Naive thymus-derived CD4-positive, alpha-beta T cell (primary cell): ENCODE measurements around the gene C1orf52. TPM values are rescaled to one million over a fixed set of nuclear protein-coding genes. Genes with fewer than 3 reads are reported as not detected.

Source experiments
- ATAC-seq: fragments of 150-1000 bp; cut with Tn5 transposase; 2 replicates; pipeline ENCODE4 v1.10.0; 2021; ENCODE audit warnings: mild to moderate bottlenecking, moderate library complexity
- CTCF ChIA-PET: fragments of 350-600 bp; sonication (Branson Sonifier 250); formaldehyde crosslinking; loops from one replicate; lab custom pipeline; 2021; ENCODE audit warnings: antibody characterized with exemption; lab: Charles Lee
- POLR2A ChIA-PET: fragments of 350-600 bp; sonication (Branson Sonifier 250); formaldehyde crosslinking; loops from one replicate; lab custom pipeline; 2021; ENCODE audit warnings: antibody characterized with exemption, inconsistent platforms; lab: Charles Lee
- DNase-seq, 9 donors: peaks; one replicate each; pipeline versions ENCODE4 v3.0.0 to v3.0.0-alpha.2; 2020 to 2022; ENCODE audit warnings: mixed read lengths in 1 of 9
- H3K27ac ChIP-seq: one replicate; pipeline ENCODE4 v1.7.0; 2013; ENCODE audit warnings: mild to moderate bottlenecking, low read depth, low read length, moderate library complexity
- H3K27me3 ChIP-seq, 2 donors: one replicate each; pipeline ENCODE4 v1.7.0; 2013; ENCODE audit warnings: low read length in 2 of 2, mild to moderate bottlenecking in 2 of 2, moderate library complexity in 2 of 2; ENCODE audit not compliant: control insufficient read depth in 2 of 2, insufficient read depth in 2 of 2
- H3K36me3 ChIP-seq, 3 experiments: 1 replicate in 2 of 3; 2 replicates in 1 of 3; pipeline ENCODE4 v1.7.0; 2013; ENCODE audit warnings: low read length in 3 of 3, mild to moderate bottlenecking in 3 of 3, moderate library complexity in 1 of 3; ENCODE audit not compliant: insufficient read depth in 3 of 3, control insufficient read depth in 2 of 3
- H3K4me1 ChIP-seq, 2 donors: one replicate each; pipeline ENCODE4 v1.7.0; 2013; ENCODE audit warnings: low read length in 2 of 2, mild to moderate bottlenecking in 2 of 2, moderate library complexity in 1 of 2; ENCODE audit not compliant: control insufficient read depth in 2 of 2, insufficient read depth in 2 of 2
- H3K4me3 ChIP-seq: 2 replicates; pipeline ENCODE4 v1.7.0; 2013; ENCODE audit warnings: mild to moderate bottlenecking, low read length
- H3K9me3 ChIP-seq, 3 experiments: 1 replicate in 2 of 3; 2 replicates in 1 of 3; pipeline ENCODE4 v1.7.0; 2013; ENCODE audit warnings: low read length in 3 of 3; ENCODE audit not compliant: control insufficient read depth in 2 of 3
- H3K27ac Mint-ChIP-seq, 9 donors: one replicate each; pipeline ENCODE4 v1.8.0; 2020 to 2022; ENCODE audit warnings: mixed read lengths in 9 of 9, mild to moderate bottlenecking in 8 of 9, moderate library complexity in 5 of 9, inconsistent platforms in 2 of 9
- H3K27me3 Mint-ChIP-seq, 5 donors: one replicate each; pipeline ENCODE4 v1.8.0; 2021 to 2022; ENCODE audit warnings: mixed read lengths in 5 of 5, mild to moderate bottlenecking in 1 of 5
- H3K36me3 Mint-ChIP-seq, 5 donors: one replicate each; pipeline ENCODE4 v1.8.0; 2020 to 2022; ENCODE audit warnings: mixed read lengths in 5 of 5, mild to moderate bottlenecking in 3 of 5, inconsistent platforms in 1 of 5
- H3K4me1 Mint-ChIP-seq, 7 donors: one replicate each; pipeline ENCODE4 v1.8.0; 2020 to 2022; ENCODE audit warnings: mixed read lengths in 7 of 7, mild to moderate bottlenecking in 3 of 7, inconsistent platforms in 1 of 7
- H3K4me3 Mint-ChIP-seq, 10 donors: one replicate each; pipeline ENCODE4 v1.8.0; 2020 to 2022; ENCODE audit warnings: mild to moderate bottlenecking in 10 of 10, mixed read lengths in 10 of 10, moderate library complexity in 6 of 10, inconsistent platforms in 2 of 10
- H3K9me3 Mint-ChIP-seq, 11 donors: one replicate each; pipeline ENCODE4 v1.8.0; 2020 to 2022; ENCODE audit warnings: mixed read lengths in 11 of 11, mild to moderate bottlenecking in 4 of 11, inconsistent platforms in 1 of 11, moderate library complexity in 1 of 11
- intact Hi-C, 2 donors: fragments of 100-400 bp; cut with micrococcal nuclease; formaldehyde crosslinking; loops; one replicate each; pipeline ENCODE4 v1.15.1; 2023
- polyA plus RNA-seq, 2 donors: library from polyadenylated mRNA; unstranded; fragments of 300-500 nt; fragmentation: Illumina TruSeq; gene quantifications; one replicate each; pipeline ENCODE4 v1.2.3, GENCODE V29; 2021
- total RNA-seq, 6 experiments: library from RNA in 5 of 6; stranded (reverse) in 5 of 6; gene quantifications; 1 replicate in 5 of 6; 2 replicates in 1 of 6; pipeline ENCODE4 v1.2.3 and lab custom pipeline; 2021 to 2026

C1orf52 gene
- total and polyA plus RNA-seq, 7 experiments from 2014 or later, result 25.7 to 55.4 (median 41.6) TPM

- Histone ChIP-seq H3K27me3 (no peaks in the 10 kb centered on the region), H3K9me3 (no peaks in the 10 kb centered on the region), H3K4me1 (peaks cover 17 to 28% of the 10 kb centered on the region in 2 donors), H3K27ac (peak within 1 kb of the TSS; percentile 97), H3K4me3 (peak within 1 kb of the TSS; percentile 89), H3K36me3 (peaks cover 0 to 9% (median 0%) of the 10 kb centered on the region in 3 experiments)
- peaks cover 0 to 21% (median 0%) of the 10 kb centered on the region in 5 donors for H3K27me3 Mint-ChIP-seq
- ATAC-seq (peak; percentile 97), DNase-seq (peak; percentile 95 to 98 (median 97))
- intact Hi-C loops, result loop anchor here (1.0 to 10.0 kb wide), 29 partner anchors 17 to 1768 kb away; partner anchors contain the start of genes C1orf52 (in 2 of the 2), CTBS (in 2 of the 2), GNG5 (in 2 of the 2) and HS2ST1 (in 2 of the 2)
- ChIA-PET POLR2A (interaction anchor here (0.5 to 5.6 kb wide), 15 partner anchors 9 to 1699 kb away, joined by 3 to 63 read pairs (median 5); partner anchors contain the start of genes C1orf52, PRKACB, SYDE2 and ZNHIT6), CTCF (interaction anchor here (0.6 to 4.0 kb wide), 8 partner anchors 12 to 768 kb away, joined by 3 to 29 read pairs (median 4); partner anchors contain the start of gene C1orf52)
- H3K4me3 Mint-ChIP-seq, result peak within 1 kb of the TSS; percentile 82 to 95 (median 90)
- peaks cover 5 to 17% (median 12%) of the 10 kb centered on the region in 5 donors for H3K36me3 Mint-ChIP-seq
- H3K4me1 Mint-ChIP-seq, result peaks cover 36 to 55% (median 47%) of the 10 kb centered on the region in 7 donors
- peak within 1 kb of the TSS; percentile 84 to 97 (median 95) for H3K27ac Mint-ChIP-seq
- H3K9me3 Mint-ChIP-seq, result no peaks in the 10 kb centered on the region
These were observed 16.9 kb upstream of the C1orf52 start, which contains the start of gene BCL10 for GRCh38 chr1:85276215-85276977. Gene BCL10, minus strand, starts transcription at chr1:85276632. Its CDS starts 280 bp downstream, at chr1:85276352.

GRCh38 chr1:85275701-85276214 lies 16.3 kb upstream of the C1orf52 start:
- H3K9me3 ChIP-seq, result no peaks in the 10 kb centered on the region
- H3K27me3 ChIP-seq, result no peaks in the 10 kb centered on the region
- DNase-seq, result peak in 8 of 9 donors; percentile 17 to 69 (median 30)
- H3K9me3 Mint-ChIP-seq, result no peaks in the 10 kb centered on the region
- peaks cover 0 to 15% (median 0%) of the 10 kb centered on the region in 3 experiments for H3K36me3 ChIP-seq
- peak overlapping the region; percentile 97 for H3K27ac ChIP-seq
- peak overlapping the region; percentile 89 for H3K4me3 ChIP-seq
- H3K4me3 Mint-ChIP-seq, result peak overlapping the region; percentile 82 to 95 (median 90)
- no peak for ATAC-seq
- ChIA-PET CTCF (interaction anchor here (1.0 to 4.0 kb wide), 5 partner anchors 14 to 331 kb away, joined by 3 to 29 read pairs (median 8); partner anchors contain the start of gene C1orf52), POLR2A (interaction anchor here (0.5 to 5.6 kb wide), 13 partner anchors 10 to 1699 kb away, joined by 3 to 63 read pairs (median 5); partner anchors contain the start of genes C1orf52, PRKACB and SYDE2)
- peaks cover 5 to 17% (median 13%) of the 10 kb centered on the region in 5 donors for H3K36me3 Mint-ChIP-seq
- peak overlapping the region; percentile 84 to 97 (median 95) for H3K27ac Mint-ChIP-seq
- intact Hi-C loops, result loop anchor here (1.0 to 10.0 kb wide), 29 partner anchors 16 to 1769 kb away; partner anchors contain the start of genes C1orf52 (in 2 of the 2), CTBS (in 2 of the 2), GNG5 (in 2 of the 2) and HS2ST1 (in 2 of the 2)
- peaks cover 42 to 61% (median 53%) of the 10 kb centered on the region in 7 donors for H3K4me1 Mint-ChIP-seq
- H3K27me3 Mint-ChIP-seq, result peaks cover 0 to 15% (median 0%) of the 10 kb centered on the region in 5 donors
- H3K4me1 ChIP-seq, result peaks cover 17 to 28% of the 10 kb centered on the region in 2 donors

GRCh38 chr1:85274969-85275453 lies 15.5 kb upstream of the C1orf52 start:
- intact Hi-C loops, result loop anchor here (5.0 to 10.0 kb wide), 15 partner anchors 228 to 1770 kb away; partner anchors contain the start of genes CTBS (in 1 of the 2), GNG5 (in 1 of the 2), HS2ST1 (in 1 of the 2) and MCOLN2 (in 1 of the 2)

GRCh38 chr1:85273397-85273796 lies 13.9 kb upstream of the C1orf52 start:
- ChIA-PET POLR2A (interaction anchor here (1.0 to 5.6 kb wide), 3 partner anchors 13 to 164 kb away, joined by 3 to 63 read pairs (median 38); partner anchors contain the start of genes C1orf52 and SYDE2), CTCF (interaction anchor here (1.0 to 1.8 kb wide), 3 partner anchors 19 to 329 kb away, joined by 3 to 5 read pairs (median 3); no protein-coding TSS in a partner anchor)
- Histone ChIP-seq H3K4me1 (peaks cover 17 to 28% of the 10 kb centered on the region in 2 donors), H3K27ac (no peak overlapping the region), H3K9me3 (no peaks in the 10 kb centered on the region), H3K36me3 (peaks cover 3 to 36% (median 8%) of the 10 kb centered on the region in 3 experiments), H3K27me3 (no peaks in the 10 kb centered on the region), H3K4me3 (no peak overlapping the region)
- Mint-ChIP-seq H3K4me3 (peak overlapping the region in 5 of 10 donors; percentile 2 to 90 (median 34)), H3K9me3 (no peaks in the 10 kb centered on the region), H3K4me1 (peaks cover 39 to 67% (median 59%) of the 10 kb centered on the region in 7 donors), H3K27ac (peak overlapping the region in 6 of 9 donors; percentile 13 to 67 (median 40)), H3K36me3 (peaks cover 14 to 29% (median 22%) of the 10 kb centered on the region in 5 donors), H3K27me3 (no peaks in the 10 kb centered on the region)
- intact Hi-C loops, result loop anchor here (10.0 kb wide), 3 partner anchors 769 to 1771 kb away; partner anchors contain the start of genes GNG5 (in 1 of the 2), SH3GLB1 (in 1 of the 2) and SPATA1 (in 1 of the 2)
- ATAC-seq, result no peak
- DNase-seq, result no peak

More at GRCh38 chr1:85274969-85275453, 15.5 kb upstream of the C1orf52 start:
- H3K36me3 Mint-ChIP-seq, result peaks cover 5 to 19% (median 13%) of the 10 kb centered on the region in 5 donors
- no peaks in the 10 kb centered on the region for H3K27me3 ChIP-seq
- no peak for ATAC-seq
- H3K36me3 ChIP-seq, result peaks cover 0 to 20% (median 0%) of the 10 kb centered on the region in 3 experiments
- peaks cover 17 to 28% of the 10 kb centered on the region in 2 donors for H3K4me1 ChIP-seq
- peak overlapping the region; percentile 97 for H3K27ac ChIP-seq
- H3K27ac Mint-ChIP-seq, result peak overlapping the region; percentile 84 to 97 (median 95)
- peaks cover 42 to 64% (median 56%) of the 10 kb centered on the region in 7 donors for H3K4me1 Mint-ChIP-seq
- peaks cover 0 to 10% (median 0%) of the 10 kb centered on the region in 5 donors for H3K27me3 Mint-ChIP-seq
- H3K9me3 Mint-ChIP-seq, result no peaks in the 10 kb centered on the region
- peak overlapping the region; percentile 82 to 95 (median 90) for H3K4me3 Mint-ChIP-seq
- peak overlapping the region; percentile 89 for H3K4me3 ChIP-seq
- H3K9me3 ChIP-seq, result no peaks in the 10 kb centered on the region
- DNase-seq, result no peak
- POLR2A ChIA-PET, result interaction anchor here (0.9 to 5.6 kb wide), 6 partner anchors 11 to 1131 kb away, joined by 3 to 63 read pairs (median 12); partner anchors contain the start of genes C1orf52, PRKACB and SYDE2
- CTCF ChIA-PET, result interaction anchor here (1.0 to 4.0 kb wide), 5 partner anchors 16 to 330 kb away, joined by 5 to 29 read pairs (median 8); partner anchors contain the start of gene C1orf52

GRCh38 chr1:85268801-85269585 lies 9.5 kb upstream of the C1orf52 start:
- H3K36me3 ChIP-seq, result peaks cover 12 to 51% (median 23%) of the 10 kb centered on the region in 3 experiments
- Mint-ChIP-seq H3K27ac (peak overlapping the region in 2 of 9 donors; percentile 14 to 58), H3K4me1 (peaks cover 23 to 48% (median 42%) of the 10 kb centered on the region in 7 donors), H3K4me3 (no peak overlapping the region), H3K27me3 (no peaks in the 10 kb centered on the region), H3K9me3 (no peaks in the 10 kb centered on the region), H3K36me3 (peaks cover 14 to 39% (median 28%) of the 10 kb centered on the region in 5 donors)
- no peaks in the 10 kb centered on the region for H3K27me3 ChIP-seq
- H3K27ac ChIP-seq, result no peak overlapping the region
- H3K9me3 ChIP-seq, result no peaks in the 10 kb centered on the region
- intact Hi-C loops, result no loop called here
- ChIA-PET CTCF (interaction anchor here (0.5 to 0.6 kb wide), 3 partner anchors 69 to 324 kb away, joined by 3 to 5 read pairs (median 3); no protein-coding TSS in a partner anchor), POLR2A (interaction anchor here (1.7 kb wide), 1 partner anchor 9 kb away, joined by 7 read pairs; the partner anchor contains the start of gene C1orf52)
- ATAC-seq (no peak), DNase-seq (no peak)
- peaks cover under 1 to 10% of the 10 kb centered on the region in 2 donors for H3K4me1 ChIP-seq
- no peak overlapping the region for H3K4me3 ChIP-seq
